Right lobe of liver (tissue), 6 donors: ENCODE measurements around the gene PLA2G5. TPM values are rescaled to one million over a fixed set of nuclear protein-coding genes. Genes with fewer than 3 reads are reported as not detected.

Experiments
- ATAC-seq, 4 donors: fragments of 200-7000 bp; cut with Tn5 transposase; one replicate each; pipeline ENCODE4 v1.9.1; 2020; ENCODE audit warnings: mild to moderate bottlenecking in 4 of 4, moderate library complexity in 4 of 4
- DNase-seq, 3 donors: peaks; one replicate each; pipeline ENCODE4 v3.0.0-alpha.2; 2020
- H3K27ac ChIP-seq, 3 donors: fragments of 200-600 bp; one replicate each; pipeline ENCODE4 v1.8.0; 2022
- H3K27me3 ChIP-seq, 2 donors: fragments of 200-600 bp; one replicate each; pipeline ENCODE4 v1.8.0; 2022
- H3K36me3 ChIP-seq, 4 donors: fragments of 200-600 bp; sonication (generic) in 1 of 4; one replicate each; pipeline versions ENCODE4 v1.5.1 to v1.8.0; 2017 to 2022; ENCODE audit warnings: control low read depth in 1 of 4
- H3K4me1 ChIP-seq, 4 donors: fragments of 200-600 bp; sonication (generic) in 1 of 4; one replicate each; pipeline versions ENCODE4 v1.5.1 to v1.8.0; 2017 to 2022; ENCODE audit warnings: control low read depth in 1 of 4
- H3K4me3 ChIP-seq, 3 donors: fragments of 200-600 bp; one replicate each; pipeline ENCODE4 v1.8.0; 2022
- H3K9me3 ChIP-seq, 4 donors: fragments of 200-600 bp; sonication (generic) in 1 of 4; one replicate each; pipeline versions ENCODE4 v1.5.1 to v1.8.0; 2017 to 2022; ENCODE audit warnings: control low read depth in 1 of 4
- POLR2A ChIP-seq: fragments of 450-650 bp; IDR thresholded peaks from one replicate; pipeline ENCODE4 v1.6.1; 2017; ENCODE audit warnings: antibody characterized with exemption, mild to moderate bottlenecking
- WGBS: methylation state at CpG from one replicate; pipeline ENCODE4 v1.1.6; 2018; ENCODE audit warnings: low coverage, low lambda C conversion rate; ENCODE audit not compliant: insufficient coverage; ENCODE audit errors: missing lambda C conversion rate; 5-methylcytosine and 5-hydroxymethylcytosine counted together
- intact Hi-C, 2 donors: fragments of 100-400 bp; cut with DNase I; formaldehyde crosslinking; loops; one replicate each; pipeline versions ENCODE4 v1.11.2 to v1.14.1; 2022
- total RNA-seq, 6 experiments: library from RNA; depleted of rRNA in 2 of 6; stranded (reverse); fragments of >200 nt in 2 of 6; fragmentation: NEBNext Ultra II Directional in 3 of 6; extraction: Animal tissue kit (Norgen Biotek cat#: 25700) in 3 of 6; gene quantifications; one replicate each; pipeline versions ENCODE4 v1.1.0 to v1.2.4, GENCODE V29; 2016 to 2023
- TF ChIP-seq, protein P1 (sequence below), 4 donors: fragments of 200-600 bp in 3 of 4; fragments of 450-650 bp in 1 of 4; IDR thresholded peaks; one replicate each; pipeline versions ENCODE4 v1.5.1 to v1.8.0; 2016 to 2022; ENCODE audit warnings: antibody characterized with exemption in 4 of 4, mild to moderate bottlenecking in 2 of 4
- donor health status: DM: no; HTN: yes; CAD: no.
- donor health status: DM: no; HTN: no; CAD: no.
- donor health status: DM: no; HTN: no; CAD: no.
- donor health status: DM: no; HTN: yes; CAD: no.
- donor health status: DM: no; HTN: yes; CAD: no.

PLA2G5 gene
- total RNA-seq, 6 experiments from 2014 or later: 0.62 to 4.8 (median 3.2) TPM

DNA sequence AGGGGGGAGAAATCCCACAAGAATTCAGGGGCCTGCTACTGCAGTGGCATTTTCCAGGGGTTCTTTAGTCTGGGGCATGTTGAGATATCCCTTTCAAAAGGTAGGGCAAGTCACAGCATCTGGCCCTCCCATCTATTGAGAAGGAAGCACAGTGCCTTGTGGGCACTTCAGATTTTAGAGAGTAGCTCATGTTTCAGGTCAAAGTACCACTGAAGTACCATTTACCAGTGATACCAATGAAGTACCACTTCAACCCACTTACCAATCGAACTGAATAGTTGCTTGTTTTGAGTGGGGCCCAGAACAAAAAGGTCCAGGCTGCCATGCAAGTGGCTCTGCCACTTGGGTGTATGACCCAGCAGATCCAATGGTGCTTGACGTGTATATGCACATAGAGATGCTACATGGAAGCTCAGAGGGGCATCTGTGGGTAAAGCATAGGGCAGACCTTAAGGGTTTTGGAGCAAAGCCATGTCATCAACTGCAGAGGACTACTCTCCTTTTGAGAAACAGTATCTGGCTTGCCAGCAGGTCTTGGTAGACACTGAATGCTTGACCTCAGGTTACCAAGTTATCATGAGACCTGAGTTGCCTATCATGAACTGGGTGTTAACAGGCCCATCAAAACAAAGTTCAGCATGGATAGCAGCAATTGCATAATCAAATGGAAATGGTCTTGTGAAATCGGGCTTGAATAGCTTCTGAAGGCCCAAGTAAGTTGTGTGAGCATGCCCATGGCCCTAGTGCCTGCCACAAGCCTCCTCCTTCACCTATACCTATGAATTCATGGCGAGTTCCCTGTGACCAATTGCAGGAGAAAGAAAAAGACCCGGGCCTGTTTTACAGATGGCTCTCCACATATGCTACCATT lies 25.8 kb downstream of the PLA2G5 start:
- no peak overlapping the region for H3K4me3 ChIP-seq
- ATAC-seq (peak; percentile 33 to 78 (median 58)), DNase-seq (no peak)
- no peaks in the 10 kb centered on the region for H3K9me3 ChIP-seq
- WGBS: 29% methylated on average over 2 of the region's 5 CpGs
- no peak for TF ChIP-seq POLR2A
- TF ChIP-seq, protein P1, sequence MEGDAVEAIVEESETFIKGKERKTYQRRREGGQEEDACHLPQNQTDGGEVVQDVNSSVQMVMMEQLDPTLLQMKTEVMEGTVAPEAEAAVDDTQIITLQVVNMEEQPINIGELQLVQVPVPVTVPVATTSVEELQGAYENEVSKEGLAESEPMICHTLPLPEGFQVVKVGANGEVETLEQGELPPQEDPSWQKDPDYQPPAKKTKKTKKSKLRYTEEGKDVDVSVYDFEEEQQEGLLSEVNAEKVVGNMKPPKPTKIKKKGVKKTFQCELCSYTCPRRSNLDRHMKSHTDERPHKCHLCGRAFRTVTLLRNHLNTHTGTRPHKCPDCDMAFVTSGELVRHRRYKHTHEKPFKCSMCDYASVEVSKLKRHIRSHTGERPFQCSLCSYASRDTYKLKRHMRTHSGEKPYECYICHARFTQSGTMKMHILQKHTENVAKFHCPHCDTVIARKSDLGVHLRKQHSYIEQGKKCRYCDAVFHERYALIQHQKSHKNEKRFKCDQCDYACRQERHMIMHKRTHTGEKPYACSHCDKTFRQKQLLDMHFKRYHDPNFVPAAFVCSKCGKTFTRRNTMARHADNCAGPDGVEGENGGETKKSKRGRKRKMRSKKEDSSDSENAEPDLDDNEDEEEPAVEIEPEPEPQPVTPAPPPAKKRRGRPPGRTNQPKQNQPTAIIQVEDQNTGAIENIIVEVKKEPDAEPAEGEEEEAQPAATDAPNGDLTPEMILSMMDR (IDR thresholded peaks at IDR 0.05): no peak
- intact Hi-C loops: no loop called here
- no peaks in the 10 kb centered on the region for H3K36me3 ChIP-seq
- H3K27me3 ChIP-seq: no peaks in the 10 kb centered on the region
- H3K27ac ChIP-seq: no peak overlapping the region
- H3K4me1 ChIP-seq: peaks cover 0 to 2% (median 0%) of the 10 kb centered on the region in 4 donors

DNA sequence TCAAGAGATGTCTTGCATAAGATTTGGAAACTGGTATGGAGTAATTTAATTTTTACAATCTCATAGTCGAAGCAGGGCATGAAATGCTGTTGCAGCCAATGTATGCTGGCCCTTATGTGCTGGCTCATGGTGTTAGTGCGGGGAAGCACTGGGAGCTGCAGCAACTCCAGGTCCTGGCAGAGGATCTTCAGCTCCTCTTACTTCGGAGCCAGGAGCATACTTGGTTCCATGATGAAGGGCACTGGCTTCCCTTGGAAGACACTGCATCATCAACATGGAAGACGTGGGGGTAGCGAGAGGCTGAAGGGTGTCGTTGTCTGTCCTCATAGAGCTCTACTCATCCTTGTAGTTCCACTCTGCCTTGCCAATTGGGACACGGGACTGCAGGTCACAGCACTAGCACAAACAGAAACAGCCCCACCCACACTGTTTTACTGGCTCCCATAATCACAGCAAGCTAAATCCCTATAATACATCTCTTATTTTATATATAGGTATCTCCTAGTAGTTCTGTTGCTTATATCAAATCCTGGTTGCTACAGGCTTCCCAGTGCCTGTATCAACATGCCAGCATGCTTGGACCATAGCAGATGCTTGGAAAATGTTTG lies 26.9 kb downstream of the PLA2G5 start:
- Histone ChIP-seq H3K27ac (no peak overlapping the region), H3K4me1 (peaks cover 0 to 2% (median 0%) of the 10 kb centered on the region in 4 donors), H3K4me3 (no peak overlapping the region), H3K36me3 (no peaks in the 10 kb centered on the region), H3K9me3 (no peaks in the 10 kb centered on the region), H3K27me3 (no peaks in the 10 kb centered on the region)
- 68% methylated on average over 4 of the region's 7 CpGs for WGBS
- ATAC-seq: no peak
- no peak for DNase-seq
- TF ChIP-seq, protein P1 (IDR thresholded peaks at IDR 0.05): no peak
- no peak for TF ChIP-seq POLR2A
- intact Hi-C loops: no loop called here

DNA sequence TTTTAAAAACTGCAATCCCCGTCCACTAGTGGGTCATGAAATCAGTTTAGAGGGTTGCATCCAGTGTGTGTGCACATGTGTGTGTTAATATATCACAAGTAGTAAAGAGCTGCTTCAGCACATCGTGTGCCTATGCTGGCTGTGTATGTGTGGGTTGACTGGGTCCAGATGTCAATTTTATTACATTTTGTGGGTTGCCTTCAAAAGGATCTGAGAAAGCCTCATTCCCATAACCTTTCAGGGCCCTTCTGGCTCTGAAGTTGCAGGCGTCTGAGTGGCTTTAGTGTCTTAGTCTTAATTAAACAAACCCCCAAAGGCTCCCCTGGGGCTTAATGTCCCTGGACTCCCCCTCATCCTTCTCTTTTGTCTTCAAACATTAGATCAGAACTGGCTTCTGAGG lies 29.5 kb downstream of the PLA2G5 start:
- 38% methylated on average over 2 of the region's 3 CpGs for WGBS
- intact Hi-C loops: no loop called here
- H3K4me3 ChIP-seq: no peak overlapping the region
- H3K4me1 ChIP-seq: peaks cover 0 to 2% (median 0%) of the 10 kb centered on the region in 4 donors
- H3K27ac ChIP-seq: no peak overlapping the region
- DNase-seq (no peak), ATAC-seq (no peak)
- no peaks in the 10 kb centered on the region for H3K27me3 ChIP-seq
- H3K9me3 ChIP-seq: no peaks in the 10 kb centered on the region
- TF ChIP-seq, protein P1 (IDR thresholded peaks at IDR 0.05): no peak
- no peak for TF ChIP-seq POLR2A
- H3K36me3 ChIP-seq: no peaks in the 10 kb centered on the region

DNA sequence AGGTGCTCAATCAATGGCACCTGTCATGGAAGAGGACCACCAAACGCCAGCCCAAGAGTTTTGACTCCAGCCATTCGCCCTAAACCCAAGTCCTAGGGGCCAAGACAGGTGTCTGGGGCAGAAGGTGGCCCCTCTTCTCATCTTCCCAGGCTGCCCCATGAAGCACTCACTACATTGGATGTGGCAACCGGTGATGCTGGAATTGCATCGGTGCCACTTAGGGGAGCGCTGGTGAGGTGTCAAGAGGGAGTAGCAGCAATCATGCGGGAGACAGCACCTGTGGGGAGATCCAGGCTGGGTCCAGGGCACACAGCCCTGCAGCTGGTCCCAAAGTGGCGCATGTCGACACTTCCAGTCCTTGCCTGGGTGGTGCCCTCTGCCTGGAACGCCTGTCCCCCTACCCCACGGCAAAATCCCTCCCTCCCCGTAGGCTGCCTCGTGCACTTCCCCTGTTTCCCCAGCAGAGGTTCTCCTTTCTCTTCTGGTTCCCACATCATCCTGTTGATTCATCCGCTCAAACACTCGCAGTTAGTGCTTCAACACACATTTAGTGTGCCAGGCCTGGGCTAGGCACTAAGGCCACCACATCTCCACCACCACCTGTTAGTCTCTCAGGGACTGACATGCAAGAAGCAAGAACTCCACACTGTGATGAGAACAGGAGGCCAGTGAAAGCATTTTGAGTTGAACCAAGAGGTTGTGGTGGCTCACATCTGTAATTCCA lies 30.8 kb downstream of the PLA2G5 start:
- no peak overlapping the region for H3K4me3 ChIP-seq
- TF ChIP-seq, protein P1 (IDR thresholded peaks at IDR 0.05): peak; percentile 71 to 83 (median 72)
- TF ChIP-seq POLR2A: no peak
- DNase-seq: peak in 1 of 3 donors; percentile 27
- peaks cover 0 to 2% (median 0%) of the 10 kb centered on the region in 4 donors for H3K4me1 ChIP-seq
- no peaks in the 10 kb centered on the region for H3K27me3 ChIP-seq
- no peak overlapping the region for H3K27ac ChIP-seq
- peak; percentile 87 to 94 (median 89) for ATAC-seq
- H3K36me3 ChIP-seq: no peaks in the 10 kb centered on the region
- WGBS: 2% methylated on average over 7 of the region's 14 CpGs
- intact Hi-C loops: loop anchor here in 1 of 2 donors (5.0 kb wide), 1 partner anchor 52 kb away; no protein-coding TSS in a partner anchor
- no peaks in the 10 kb centered on the region for H3K9me3 ChIP-seq
